ENCODE data around the gene RPH3AL.

GRCh38 chr17:343875-344752 is 8.5 kb downstream of the RPH3AL start:
- TF ChIP-seq CTCF (IDR thresholded peaks at IDR 0.05), result no peak
- TF ChIP-seq POLR2AphosphoS5 (IDR thresholded peaks at IDR 0.05), result no peak

All from transverse colon (tissue), 4 donors.